ENCODE data around the gene LPP. TPM values are rescaled to one million over a fixed set of nuclear protein-coding genes. Genes with fewer than 3 reads are reported as not detected.

Gene LPP
- total RNA-seq, 1 donor from 2014 or later = 11.7 TPM

GRCh38 chr3:188362405-188362831, 208.5 kb downstream of the LPP start:
- no peak for DNase-seq

DNA sequence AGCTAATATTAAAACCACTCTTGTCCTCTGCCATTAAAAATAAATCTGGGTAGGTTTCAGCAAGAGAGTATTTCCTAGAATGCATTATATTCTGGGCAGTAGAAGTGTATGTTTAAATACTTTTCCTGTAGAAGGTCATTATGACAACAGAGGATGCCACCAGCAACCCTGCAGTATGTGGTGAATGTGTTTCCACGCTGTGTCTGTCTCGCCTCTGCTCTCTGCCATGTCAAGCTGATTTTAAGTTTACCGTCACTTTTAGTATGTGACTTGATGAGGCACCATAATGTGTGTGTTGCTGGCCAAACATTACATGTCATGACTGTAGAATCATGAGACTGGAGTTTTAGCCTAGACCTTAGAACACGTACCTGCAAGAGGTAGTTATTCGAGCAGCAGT, 211.2 kb downstream of the LPP start:
- no peak for DNase-seq

- DNase-seq = no peak
These were observed 212.2 kb downstream of the LPP start for GRCh38 chr3:188365988-188366698.

DNA sequence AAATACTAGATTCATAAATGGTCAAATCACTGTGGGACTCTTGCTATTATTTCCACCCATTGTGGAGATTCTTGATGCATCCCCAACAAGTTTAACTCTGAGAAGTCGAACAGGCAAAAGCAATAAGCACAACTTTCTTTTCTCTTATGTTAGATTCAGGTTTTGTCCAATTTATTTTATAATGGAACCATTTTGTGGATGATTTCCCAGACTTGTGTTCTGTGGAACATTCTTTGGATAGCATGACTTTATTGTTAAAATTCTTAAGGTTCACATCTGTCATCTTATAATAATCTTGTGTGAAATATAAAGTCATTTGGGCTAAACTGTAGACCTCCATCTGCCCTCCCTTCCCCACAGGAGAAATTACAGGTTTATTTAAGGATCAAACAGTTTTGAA, 213.7 kb downstream of the LPP start:
- no peak for DNase-seq

DNA sequence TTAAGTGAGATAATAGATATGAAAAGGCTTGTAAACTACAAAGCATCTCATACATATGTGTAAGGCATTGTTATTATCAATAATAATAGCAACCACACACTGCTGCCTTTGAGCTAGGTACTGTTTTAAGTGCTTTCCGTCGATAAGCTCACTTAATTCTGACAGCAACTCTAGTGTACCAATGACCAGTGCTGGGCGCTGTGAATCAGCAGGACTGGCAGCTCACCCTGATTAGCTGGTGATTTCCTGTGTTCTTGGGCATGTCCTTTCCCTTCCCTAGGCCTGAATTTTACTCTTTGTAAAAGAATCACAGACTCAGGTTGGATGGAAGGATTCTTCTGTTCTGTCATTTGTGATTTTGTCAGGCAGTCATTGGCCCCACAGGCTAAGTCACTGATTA, 215.6 kb downstream of the LPP start:
- no peak for DNase-seq

DNA sequence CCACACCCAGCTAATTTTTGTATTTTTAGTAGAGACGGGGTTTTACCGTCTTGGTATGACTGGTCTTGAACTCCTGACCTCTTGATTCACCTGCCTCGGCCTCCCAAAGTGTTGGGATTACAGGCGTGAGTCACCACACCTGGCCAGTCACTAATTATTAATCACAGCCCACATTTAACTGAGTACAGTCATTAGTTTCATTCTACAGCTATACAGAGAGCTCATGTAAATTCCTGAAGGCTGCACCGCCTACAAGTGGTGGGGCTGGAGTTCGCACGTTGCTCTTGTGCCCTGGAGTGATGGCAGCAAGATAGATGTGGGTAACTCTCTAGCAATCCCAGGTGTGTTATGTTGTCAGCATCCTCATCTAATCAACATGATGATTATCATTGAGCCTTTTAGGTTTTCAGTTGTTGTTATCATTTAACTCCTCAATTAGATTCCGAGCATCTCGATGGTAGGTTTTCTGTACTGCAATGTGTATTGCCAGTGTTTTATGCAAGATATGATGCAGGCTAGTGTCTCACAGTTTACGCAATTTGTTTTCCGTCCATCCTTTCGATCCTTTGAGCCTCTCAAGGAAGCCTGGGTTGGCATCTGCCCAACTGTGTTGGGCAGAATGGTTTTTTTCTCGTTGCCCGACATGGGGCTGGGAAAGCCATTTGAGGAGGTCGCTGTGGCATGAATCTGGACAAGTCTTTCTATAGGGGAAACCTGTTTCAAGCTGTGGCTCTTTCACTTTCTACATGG, 216.3 kb downstream of the LPP start:
- DNase-seq = no peak

- DNase-seq = no peak
These were observed 224.8 kb downstream of the LPP start for GRCh38 chr3:188378786-188379185.

- no peak for DNase-seq
These were observed 226.3 kb downstream of the LPP start for GRCh38 chr3:188380252-188380651.

- DNase-seq = no peak
These were observed 226.8 kb downstream of the LPP start for GRCh38 chr3:188380722-188381121.

- no peak for DNase-seq
These were observed 229.8 kb downstream of the LPP start for GRCh38 chr3:188383748-188384147.

- no peak for DNase-seq
These were observed 231.3 kb downstream of the LPP start for GRCh38 chr3:188385295-188385694.

DNA sequence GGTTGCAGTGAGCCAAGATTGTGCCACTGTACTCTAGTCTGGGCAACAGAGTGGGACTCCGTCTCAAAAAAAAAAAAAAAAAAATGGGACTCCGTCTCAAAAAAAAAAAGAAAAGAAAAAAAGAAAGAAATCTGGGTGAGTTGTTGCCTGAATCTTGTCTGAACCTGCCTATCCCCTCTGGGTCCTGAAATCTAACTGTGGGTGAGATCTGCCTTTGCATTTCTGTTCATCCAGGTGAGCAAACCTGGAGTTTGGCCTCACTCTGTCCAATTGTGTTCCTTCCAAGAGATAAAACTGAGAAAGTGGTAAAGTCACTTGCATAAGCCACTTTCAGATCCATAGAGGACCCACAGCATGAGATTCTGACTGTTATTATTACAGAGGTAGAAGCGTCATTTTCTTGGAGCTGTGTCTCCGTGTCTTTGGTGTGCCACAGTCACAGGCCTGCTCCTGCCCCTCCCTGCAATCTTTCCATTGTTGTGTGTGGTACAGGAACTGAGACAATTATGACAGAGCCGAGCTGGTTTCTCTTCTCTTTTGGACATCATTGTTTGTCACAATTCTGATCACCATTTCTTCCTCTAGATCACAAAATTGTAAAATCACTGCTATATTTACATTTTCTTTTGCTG, 235.9 kb downstream of the LPP start:
- no peak for DNase-seq

DNA sequence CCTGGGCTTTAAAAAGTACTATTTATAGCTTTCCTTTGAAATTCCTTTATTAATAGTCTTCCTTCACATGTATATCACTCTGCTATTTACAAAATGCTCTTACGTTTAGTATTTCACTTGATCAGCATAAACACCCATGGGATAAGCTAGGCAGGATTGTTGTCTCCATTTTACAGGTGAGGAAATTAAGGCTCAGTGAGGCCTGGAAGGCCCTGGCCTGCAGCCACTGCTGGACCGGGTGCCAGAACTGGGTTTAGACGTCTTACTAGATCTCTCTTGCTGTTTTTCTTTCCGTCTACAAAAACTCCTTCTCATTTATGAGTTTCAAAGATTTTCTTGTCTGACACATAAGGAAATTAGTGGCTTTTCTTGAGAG, 236.4 kb downstream of the LPP start:
- DNase-seq = no peak

GRCh38 chr3:188390775-188391443, 237.0 kb downstream of the LPP start:
- no peak for DNase-seq

DNA sequence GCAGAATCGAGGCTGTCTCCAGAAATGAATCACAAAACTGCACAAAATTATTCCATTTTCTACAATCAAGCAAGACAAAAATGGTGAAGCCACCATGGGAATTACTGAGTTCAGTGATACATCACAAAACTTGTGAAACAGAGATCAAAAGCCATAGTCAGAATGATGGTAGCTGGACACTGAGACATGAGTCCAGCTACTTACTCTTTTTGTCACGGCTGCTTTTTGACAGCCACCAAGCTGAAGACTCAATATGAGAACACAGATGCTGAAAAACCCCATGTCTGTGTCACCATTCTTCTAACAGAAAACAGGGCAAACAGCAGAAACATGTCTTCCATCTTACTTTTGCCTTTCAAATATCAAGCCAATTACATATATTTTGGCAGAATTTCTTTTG, 237.6 kb downstream of the LPP start:
- no peak for DNase-seq

- no peak for DNase-seq
These were observed 238.1 kb downstream of the LPP start for GRCh38 chr3:188392076-188392475.

DNA sequence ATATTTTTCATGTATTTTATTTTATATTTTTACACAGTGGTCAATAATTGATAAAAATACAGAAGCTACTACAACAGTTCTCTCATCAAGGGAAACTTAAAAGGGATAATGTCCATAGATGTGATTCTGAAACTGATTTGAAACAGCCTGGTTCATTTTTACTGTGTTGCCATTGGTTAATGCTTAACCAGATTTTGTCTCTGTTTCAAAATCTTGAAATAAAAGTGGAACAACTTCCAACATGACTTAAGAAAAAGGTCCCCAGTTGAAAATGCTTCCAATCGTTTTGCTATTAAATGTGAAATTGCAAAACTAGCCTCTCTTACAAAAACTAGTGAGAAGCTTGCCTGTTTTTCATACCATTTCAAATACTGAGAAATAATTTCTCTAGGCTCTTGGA, 240.7 kb downstream of the LPP start:
- DNase-seq = no peak

- no peak for DNase-seq
These were observed 242.3 kb downstream of the LPP start for GRCh38 chr3:188396251-188396650.

DNA sequence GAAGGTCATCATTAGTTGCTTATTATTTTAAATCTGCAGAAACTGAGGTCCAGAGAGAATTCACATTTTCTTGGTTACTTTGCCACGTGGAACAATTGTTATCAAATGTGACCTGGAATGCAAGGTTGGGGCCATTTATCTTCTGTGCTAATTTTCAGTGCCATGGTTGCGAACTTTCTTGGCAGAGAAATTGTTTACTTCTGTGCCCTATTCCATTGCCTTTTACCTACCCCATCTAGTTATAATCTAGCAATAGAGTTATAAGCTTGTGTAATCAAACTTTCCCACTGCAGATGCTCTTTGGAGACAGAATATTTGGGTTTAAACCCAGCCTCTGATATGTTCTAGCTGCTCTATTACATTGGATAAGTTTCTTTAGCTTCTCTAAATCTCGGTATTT, 242.9 kb downstream of the LPP start:
- DNase-seq = no peak

- DNase-seq = no peak
These were observed 244.1 kb downstream of the LPP start for GRCh38 chr3:188397766-188398705.

GRCh38 chr3:188400494-188401243, 246.7 kb downstream of the LPP start:
- DNase-seq = no peak
